ENCODE measurements around the gene MEX3B.
"Not testable (repeated sequence)": the region's sequence is repeated elsewhere in the genome, so short reads cannot be mapped to it uniquely, and the experiment has no call there.

Gene MEX3B

DNA sequence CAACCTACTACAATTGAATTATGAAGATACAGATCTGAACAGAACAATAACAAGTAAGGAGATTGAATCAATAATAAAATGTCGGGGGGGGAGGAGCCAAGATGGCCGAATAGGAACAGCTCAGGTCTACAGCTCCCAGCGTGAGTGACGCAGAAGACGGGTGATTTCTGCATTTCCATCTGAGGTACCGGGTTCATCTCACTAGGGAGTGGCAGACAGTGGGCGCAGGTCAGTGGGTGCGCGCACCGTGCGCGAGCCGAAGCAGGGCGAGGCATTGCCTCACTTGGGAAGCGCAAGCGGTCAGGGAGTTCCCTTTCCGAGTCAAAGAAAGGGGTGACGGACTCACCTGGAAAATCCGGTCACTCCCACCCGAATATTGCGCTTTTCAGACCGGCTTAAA lies 50.7 kb downstream of the MEX3B start:
- DNase-seq, result not testable (repeated sequence)

DNA sequence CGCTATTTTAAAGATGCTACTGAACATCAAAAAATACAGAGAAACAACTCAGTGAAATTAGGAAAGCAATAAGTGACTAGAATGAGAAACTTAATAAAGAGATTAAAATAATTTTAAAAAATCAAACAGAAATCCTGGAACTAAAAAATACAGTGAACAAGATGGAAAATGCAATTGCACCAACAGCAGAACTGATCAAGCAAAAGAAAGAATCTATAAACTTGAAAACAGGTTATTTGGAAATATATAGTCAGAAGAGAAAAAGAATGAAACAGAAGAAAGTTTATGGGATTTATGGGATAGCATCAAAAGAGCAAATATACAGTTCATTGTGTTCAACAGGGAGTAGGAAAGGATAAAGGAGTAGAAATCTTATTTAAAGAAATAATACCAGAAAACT lies 53.3 kb downstream of the MEX3B start:
- DNase-seq, result no peak

Data from fibroblast of skin of right biceps (primary cell).